ENCODE measurements around the gene CAND1. TPM values are rescaled to one million over a fixed set of nuclear protein-coding genes. Genes with fewer than 3 reads are reported as not detected.

Gene CAND1
- total RNA-seq, 1 experiment from 2014 or later: 230 TPM

DNA sequence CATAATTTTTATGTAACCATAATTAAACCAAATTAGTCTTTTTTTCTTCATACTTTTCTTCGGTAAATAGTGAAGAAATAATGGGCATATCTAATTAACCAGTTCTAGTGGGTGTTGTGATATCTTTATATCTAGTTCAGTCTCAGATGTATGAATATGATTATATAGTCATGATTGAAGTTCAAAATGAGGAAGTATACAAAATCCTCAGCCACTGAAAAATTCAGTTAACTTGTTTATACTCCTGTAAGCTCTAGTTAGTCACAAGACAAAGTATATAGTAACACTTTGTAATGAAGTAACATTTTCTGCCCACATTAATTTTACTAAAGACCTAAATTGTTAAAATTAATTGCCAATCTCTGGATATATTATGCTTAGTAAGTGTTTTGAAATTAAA is 46.5 kb downstream of the CAND1 start:
- Histone ChIP-seq H3K9me3 (ENCODE audit: control insufficient read depth, low read depth, low read length) (no peaks in the 10 kb centered on the region), H2AK5ac (ENCODE audit: insufficient read length, low read length) (no peak overlapping the region), H3K27ac (ENCODE audit: insufficient read length, low read depth, low read length) (no peak overlapping the region), H3K9ac (ENCODE audit: extremely low read depth, insufficient read length, low read length) (no peak overlapping the region), H3K18ac (ENCODE audit: insufficient read length, low read depth, low read length) (no peak overlapping the region), H4K91ac (ENCODE audit: insufficient read length, low read depth, low read length) (no peak overlapping the region), H3K27me3 (ENCODE audit: insufficient read depth, low read length) (no peaks in the 10 kb centered on the region), H2BK20ac (ENCODE audit: low read depth, low read length, poor library complexity, severe bottlenecking) (no peak overlapping the region), H3T11ph (ENCODE audit: low read length) (no peak overlapping the region), H4K20me1 (ENCODE audit: control insufficient read depth, insufficient read depth, insufficient read length) (no peaks in the 10 kb centered on the region), H3K4me2 (ENCODE audit: insufficient read depth, insufficient read length, low read length) (no peak overlapping the region), H2BK5ac (ENCODE audit: insufficient read length, low read length) (no peak overlapping the region), H2BK12ac (ENCODE audit: insufficient read length, low read depth, low read length) (no peak overlapping the region), H2AFZ (ENCODE audit: low read length) (no peak overlapping the region), H2BK15ac (ENCODE audit: low read depth, low read length) (no peak overlapping the region), H3K79me1 (ENCODE audit: insufficient read depth, low read depth, low read length, poor library complexity, severe bottlenecking) (no peaks in the 10 kb centered on the region), H4K5ac (ENCODE audit: insufficient read length, low read depth, low read length) (no peak overlapping the region), H4K8ac (replicated peaks; ENCODE audit: insufficient read length, low read depth, low read length) (no peak overlapping the region), H3K56ac (ENCODE audit: insufficient read length, low read depth, low read length) (no peak overlapping the region), H3K4ac (ENCODE audit: low read depth, low read length) (no peak overlapping the region), H3K4me1 (ENCODE audit: insufficient read depth, low read length) (no peaks in the 10 kb centered on the region), H3K23ac (ENCODE audit: insufficient read length, low read depth, low read length) (no peak overlapping the region), H3K79me2 (ENCODE audit: insufficient read depth, low read length) (no peaks in the 10 kb centered on the region), H3K14ac (ENCODE audit: insufficient read depth, low read length) (no peak overlapping the region), H3K23me2 (ENCODE audit: insufficient read length, low read depth, low read length, poor library complexity, severe bottlenecking) (no peaks in the 10 kb centered on the region), H2BK120ac (ENCODE audit: low read depth, low read length, poor library complexity, severe bottlenecking) (no peak overlapping the region)
- no peaks in the 10 kb centered on the region for H3K27me3 Mint-ChIP-seq (ENCODE audit: low read depth)
- no peak overlapping the region for H3K27ac Mint-ChIP-seq
- TF ChIP-seq, protein P1, sequence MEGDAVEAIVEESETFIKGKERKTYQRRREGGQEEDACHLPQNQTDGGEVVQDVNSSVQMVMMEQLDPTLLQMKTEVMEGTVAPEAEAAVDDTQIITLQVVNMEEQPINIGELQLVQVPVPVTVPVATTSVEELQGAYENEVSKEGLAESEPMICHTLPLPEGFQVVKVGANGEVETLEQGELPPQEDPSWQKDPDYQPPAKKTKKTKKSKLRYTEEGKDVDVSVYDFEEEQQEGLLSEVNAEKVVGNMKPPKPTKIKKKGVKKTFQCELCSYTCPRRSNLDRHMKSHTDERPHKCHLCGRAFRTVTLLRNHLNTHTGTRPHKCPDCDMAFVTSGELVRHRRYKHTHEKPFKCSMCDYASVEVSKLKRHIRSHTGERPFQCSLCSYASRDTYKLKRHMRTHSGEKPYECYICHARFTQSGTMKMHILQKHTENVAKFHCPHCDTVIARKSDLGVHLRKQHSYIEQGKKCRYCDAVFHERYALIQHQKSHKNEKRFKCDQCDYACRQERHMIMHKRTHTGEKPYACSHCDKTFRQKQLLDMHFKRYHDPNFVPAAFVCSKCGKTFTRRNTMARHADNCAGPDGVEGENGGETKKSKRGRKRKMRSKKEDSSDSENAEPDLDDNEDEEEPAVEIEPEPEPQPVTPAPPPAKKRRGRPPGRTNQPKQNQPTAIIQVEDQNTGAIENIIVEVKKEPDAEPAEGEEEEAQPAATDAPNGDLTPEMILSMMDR (conservative IDR thresholded peaks at IDR 0.05): no peak
- no peak for DNase-seq
- no CpG with 5 or more reads among the region's 1 CpG for WGBS (ENCODE audit: extremely low coverage, insufficient read length, low lambda C conversion rate)
- H3K4me1 Mint-ChIP-seq: no peaks in the 10 kb centered on the region
- peaks cover 34 to 72% (median 72%) of the 10 kb centered on the region in 3 experiments for H3K36me3 Mint-ChIP-seq (ENCODE audit: insufficient read depth in 1 of 3, low read depth in 3 of 3)
- H3K4me3 Mint-ChIP-seq: no peak overlapping the region
- peaks cover 0 to 2% of the 10 kb centered on the region in 2 experiments; a peak in 1 of 5 replicates for H3K9me3 Mint-ChIP-seq

Data from H9 (cell line).